T47D (cell line): Measurements from ENCODE around the gene IKBKG.
"Not testable (repeated sequence)": the region's sequence is repeated elsewhere in the genome, so short reads cannot be mapped to it uniquely, and the experiment has no call there.

Experiments used
- DNase-seq, 2 experiments: peaks; one replicate each; pipeline versions ENCODE4 v3.0.0 to v3.0.0-alpha.2; 2011 to 2012; ENCODE audit warnings: low read depth in 1 of 2, low spot score in 1 of 2
- JUND ChIP-seq: IDR thresholded peaks from 2 replicates; pipeline ENCODE4 v1.6.1; 2012; ENCODE audit warnings: low read depth
- in situ Hi-C: cut with HindIII; loops from 2 replicates; pipeline ENCODE4 v1.10.0; 2016; ENCODE audit warnings: low sequenced_read_pairs, low pct_unique_long_range_greater_than_20kb

Gene IKBKG

DNA sequence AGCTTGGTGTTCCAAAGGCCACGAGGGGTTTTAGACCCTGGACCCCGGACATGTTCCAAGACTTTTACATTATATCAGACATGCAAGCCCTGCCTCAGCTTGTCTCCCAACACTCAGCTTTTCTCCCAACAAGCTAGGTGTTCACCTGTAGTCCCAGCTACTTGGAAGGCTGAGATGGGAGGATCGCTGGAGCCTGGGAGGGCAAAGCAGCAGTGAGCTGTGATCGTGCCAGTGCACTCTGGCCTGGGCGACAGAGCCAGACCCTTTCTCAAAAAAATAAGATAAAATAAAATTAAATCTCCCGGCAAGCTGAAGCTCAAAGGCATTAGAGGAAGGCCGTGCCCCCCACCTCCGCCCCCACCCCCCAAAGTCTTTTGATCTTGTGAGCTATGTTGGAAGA, 51.2 kb downstream of the IKBKG start:
- in situ Hi-C loops: no loop called here
- TF ChIP-seq JUND: no peak
- DNase-seq: no peak

DNA sequence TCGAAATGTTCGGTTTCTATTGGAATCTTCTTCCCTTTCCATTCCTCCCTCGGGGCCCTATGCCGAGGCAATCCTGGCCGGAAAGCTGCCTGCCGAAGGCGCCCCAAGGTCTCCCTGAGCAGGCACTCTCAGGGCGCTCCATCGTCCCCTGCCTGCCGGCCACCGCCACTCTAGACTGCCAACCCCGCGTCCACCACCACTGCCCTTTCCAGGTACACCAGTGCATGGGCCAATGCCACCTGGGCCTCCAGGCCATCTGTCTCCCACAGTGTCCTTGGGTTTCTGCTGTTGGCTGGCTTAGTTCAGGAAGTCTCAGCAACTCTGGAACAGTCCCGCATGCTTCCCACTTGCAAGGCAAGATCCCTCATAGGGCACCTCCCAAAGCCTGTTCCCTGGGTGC, 52.1 kb downstream of the IKBKG start:
- no peak for TF ChIP-seq JUND
- no peak for DNase-seq
- in situ Hi-C loops: no loop called here

GRCh38 chrX:154600759-154601374, 53.4 kb downstream of the IKBKG start:
- in situ Hi-C loops: no loop called here
- DNase-seq: no peak
- TF ChIP-seq JUND: no peak

DNA sequence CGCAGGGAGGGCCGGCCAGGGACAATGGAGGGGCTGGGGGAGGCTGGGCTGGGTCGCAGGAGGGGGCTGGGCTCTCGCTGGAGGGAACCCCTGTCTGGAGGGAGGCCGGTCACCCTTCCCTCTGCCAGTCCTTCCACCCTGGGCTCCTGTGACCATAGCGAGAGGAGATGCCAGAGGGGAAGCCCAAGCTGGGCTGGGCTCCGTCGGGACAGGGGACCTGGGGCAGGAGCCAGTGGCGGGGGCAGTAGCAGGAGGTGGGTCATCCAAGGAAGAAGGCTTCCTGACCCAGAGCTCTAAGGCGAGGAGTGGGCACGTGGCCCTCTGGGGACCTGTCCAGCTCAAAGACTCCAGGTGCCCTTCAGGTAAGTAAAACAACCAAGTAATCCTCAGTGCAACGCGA, 54.8 kb downstream of the IKBKG start:
- in situ Hi-C loops: no loop called here
- no peak for TF ChIP-seq JUND
- no peak for DNase-seq

DNA sequence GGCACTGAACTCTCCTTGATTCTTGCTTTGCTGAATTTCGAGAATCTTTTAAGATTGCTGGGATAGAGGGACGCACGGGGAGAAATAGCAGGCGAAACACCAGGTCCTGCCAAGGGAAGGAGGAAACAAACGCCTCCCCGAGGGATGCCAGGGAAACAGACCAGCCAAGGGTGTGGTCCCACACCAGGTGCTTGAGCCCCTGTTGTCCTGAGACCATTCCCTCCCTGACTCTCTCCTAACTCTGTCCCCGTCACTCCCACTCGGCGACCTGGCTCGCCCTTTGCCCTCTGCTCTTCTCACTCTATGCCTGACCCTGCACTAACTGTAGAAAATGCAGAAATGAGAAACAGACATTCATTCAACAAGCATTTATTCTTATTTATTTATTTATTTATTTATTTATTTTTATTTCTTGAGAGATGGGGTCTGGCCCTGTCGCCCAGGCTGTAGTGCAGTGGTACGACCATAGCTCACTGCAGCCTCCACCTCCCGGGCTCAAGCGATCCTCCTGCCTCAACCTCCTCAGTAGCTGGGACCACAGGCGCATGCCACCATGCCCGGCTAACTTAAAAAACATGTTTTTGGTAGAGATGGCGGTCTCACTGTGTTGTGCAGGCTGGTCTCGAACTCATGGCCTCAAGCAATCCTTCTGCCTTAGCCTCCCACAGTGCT, 55.5 kb downstream of the IKBKG start:
- no peak for TF ChIP-seq JUND

DNA sequence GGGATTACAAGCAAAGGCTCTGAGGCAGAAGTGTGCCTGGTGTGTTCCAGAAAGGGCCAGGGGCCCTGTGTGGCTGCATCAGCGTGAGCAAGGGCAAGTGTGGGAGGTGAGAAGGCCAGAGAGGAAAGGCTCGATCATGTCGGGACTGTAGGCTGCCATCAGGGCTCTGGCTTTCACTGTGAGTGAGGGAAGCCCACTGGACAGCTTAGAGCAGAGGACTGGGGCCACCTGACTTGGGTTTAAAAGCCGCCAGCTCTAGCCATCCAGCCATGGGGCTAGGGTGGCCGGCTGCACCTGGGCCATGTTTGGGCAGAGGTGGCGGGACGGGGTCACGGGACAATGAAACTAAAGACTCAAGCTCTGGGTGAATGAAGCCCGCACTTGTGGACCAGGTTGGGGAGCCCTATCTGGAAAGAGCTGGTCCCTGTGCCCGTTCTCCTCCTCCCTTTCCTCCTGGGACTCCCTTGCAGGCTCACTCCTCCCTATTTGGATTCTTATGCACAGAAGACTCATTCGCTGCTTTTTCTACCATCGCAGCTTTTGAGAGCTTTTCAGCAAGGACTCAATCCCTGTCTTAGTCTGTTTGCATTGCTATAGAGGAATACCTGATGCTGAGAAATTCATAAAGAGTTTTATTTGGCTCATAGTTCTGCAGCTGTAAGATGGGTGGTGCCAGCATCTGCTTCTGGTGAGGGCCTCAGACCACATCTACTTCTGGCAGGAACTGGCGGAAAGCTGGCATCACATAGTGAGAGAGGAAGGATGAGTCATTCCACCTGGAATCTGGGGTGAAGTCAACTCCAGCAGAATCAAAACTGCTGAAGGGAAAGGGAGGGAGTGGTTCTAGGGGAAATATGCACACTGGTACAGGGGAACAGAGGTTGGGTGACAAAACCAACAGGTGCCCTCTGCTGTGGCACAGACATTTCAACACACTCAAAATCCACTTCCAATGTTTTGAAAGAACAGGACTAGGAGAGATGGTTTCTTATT, 56.3 kb downstream of the IKBKG start:
- no peak for TF ChIP-seq JUND
- in situ Hi-C loops: no loop called here
- no peak for DNase-seq

More for the DNA sequence above, 55.5 kb downstream of the IKBKG start:
- no peak for DNase-seq
- in situ Hi-C loops: no loop called here

- TF ChIP-seq JUND: no peak
- in situ Hi-C loops: no loop called here
- no peak for DNase-seq
Observed at GRCh38 chrX:154605566-154605965, 58.1 kb downstream of the IKBKG start.

DNA sequence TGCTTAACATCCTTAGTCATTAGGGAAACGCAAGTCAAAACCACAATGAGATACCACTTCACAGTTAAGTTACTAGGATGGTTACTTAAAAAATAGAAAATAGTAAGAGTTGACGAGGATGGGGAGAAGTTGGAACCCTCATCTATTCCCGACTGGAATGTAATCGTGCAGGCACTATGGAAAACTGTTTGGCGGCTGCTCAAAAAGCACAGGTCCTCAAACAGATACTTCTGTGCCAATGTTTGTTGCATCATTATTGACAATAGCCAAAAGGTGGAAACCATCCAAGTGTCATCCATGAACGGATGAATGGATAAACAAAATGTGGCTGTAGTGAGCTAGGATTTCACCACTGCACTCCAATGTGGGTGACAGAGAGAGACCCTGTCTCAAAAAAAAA, 60.0 kb downstream of the IKBKG start:
- no peak for TF ChIP-seq JUND
- in situ Hi-C loops: no loop called here
- peak in 1 of 2 experiments; percentile 64 for DNase-seq

GRCh38 chrX:154607976-154608375, 60.6 kb downstream of the IKBKG start:
- in situ Hi-C loops, DNase-seq: not testable (repeated sequence)

DNA sequence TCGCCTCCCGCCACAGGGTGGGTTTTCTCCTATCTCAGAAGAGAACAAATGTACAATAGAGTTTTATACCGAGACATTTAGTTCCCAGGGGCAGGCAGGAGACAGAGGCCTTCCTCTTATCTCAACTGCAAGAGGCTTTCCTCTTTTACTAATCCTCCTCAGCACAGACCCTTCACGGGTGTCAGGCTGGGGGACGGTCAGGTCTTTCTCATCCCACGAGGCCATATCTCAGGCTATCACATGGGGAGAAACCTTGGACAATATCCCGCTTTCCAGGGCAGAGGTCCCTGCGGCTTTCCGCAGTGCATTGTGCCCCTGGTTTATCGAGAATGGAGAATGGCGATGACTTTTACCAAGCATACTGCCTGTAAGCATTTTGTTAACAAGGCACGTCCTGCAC, 61.4 kb downstream of the IKBKG start:
- DNase-seq, in situ Hi-C loops: not testable (repeated sequence)

DNA sequence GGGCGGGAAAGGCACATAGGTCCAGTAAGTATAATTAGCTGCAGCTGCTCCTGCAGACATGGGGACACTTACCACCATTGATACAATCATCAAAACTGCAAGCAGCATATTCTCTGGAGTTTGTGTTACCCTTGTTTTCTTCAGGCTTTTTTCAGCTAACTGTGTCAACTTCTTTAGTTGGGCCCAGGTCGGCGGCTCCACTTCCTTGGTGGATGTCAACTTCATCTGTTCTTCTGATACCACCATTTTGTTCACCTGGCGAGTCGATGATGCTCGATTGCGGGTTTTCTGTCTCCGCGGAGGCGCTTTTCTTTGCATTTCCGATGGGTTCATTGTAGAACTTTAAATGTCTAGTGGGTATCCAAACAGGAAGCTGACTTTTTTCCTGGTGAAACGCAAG, 63.7 kb downstream of the IKBKG start:
- in situ Hi-C loops, DNase-seq: not testable (repeated sequence)

DNA sequence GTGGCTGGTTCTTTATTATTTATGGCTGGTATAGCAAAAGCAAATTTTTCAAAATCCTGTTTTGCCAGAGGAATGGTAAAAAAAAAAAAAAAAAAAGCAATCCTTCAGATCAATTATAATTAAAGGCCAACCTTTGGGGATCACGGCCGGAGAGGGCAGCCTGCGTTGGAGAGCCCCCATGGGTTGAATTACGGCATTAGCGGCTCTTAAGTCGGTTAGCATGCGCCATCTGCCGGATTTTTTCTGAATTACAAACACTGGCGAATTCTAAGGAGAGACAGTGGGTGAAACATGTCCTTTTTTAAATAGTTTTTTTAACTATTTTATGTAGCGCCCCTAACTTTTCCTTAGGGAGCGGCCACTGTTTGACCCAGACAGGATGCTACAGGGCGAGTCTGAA, 66.2 kb downstream of the IKBKG start:
- in situ Hi-C loops, DNase-seq: not testable (repeated sequence)
